Purkinje cell (primary cell): ENCODE measurements around the gene CTNNBIP1. TPM values are rescaled to one million over a fixed set of nuclear protein-coding genes. Genes with fewer than 3 reads are reported as not detected.

Experiments used
- polyA plus RNA-seq: library from polyadenylated mRNA; unstranded; fragments of >200 nt; fragmentation: Nextera tagmentation; gene quantifications from 2 replicates; pipeline ENCODE4 v1.2.1, GENCODE V29; 2014

Gene CTNNBIP1
- 0.13 and 1.4 TPM in 2 replicates for polyA plus RNA-seq

GRCh38 chr1:9910076-9910422, at the start of gene CTNNBIP1:
Gene CTNNBIP1, minus strand, starts transcription at chr1:9910269. Its CDS starts 38,205 bp downstream, at chr1:9872064.

GRCh38 chr1:9942939-9943788, 33.1 kb upstream of the CTNNBIP1 start, which contains the start of the genes LZIC and NMNAT1:
Gene LZIC, minus strand, starts transcription at chr1:9943391. Its CDS starts 6,772 bp downstream, at chr1:9936619.
Gene NMNAT1, plus strand, starts transcription at chr1:9943475. Its CDS starts 28,599 bp downstream, at chr1:9972074.

GRCh38 chr1:9823943-9824701, 85.9 kb downstream of the CTNNBIP1 start, which contains the start of gene CLSTN1:
Gene CLSTN1, minus strand, starts transcription at chr1:9823965. Its CDS starts 232 bp downstream, at chr1:9823733.

Other genes starting within 250 kb of the CTNNBIP1 start
- 18.9 and 81.3 TPM in 2 replicates for gene CLSTN1, start 86.3 kb downstream of the CTNNBIP1 start, polyA plus RNA-seq
- 29.8 and 36.8 TPM in 2 replicates for gene LZIC, start 33.1 kb upstream of the CTNNBIP1 start, polyA plus RNA-seq
- gene NMNAT1, start 33.2 kb upstream of the CTNNBIP1 start, polyA plus RNA-seq, result 3.2 and 5.0 TPM in 2 replicates
- 2.0 TPM in 1 of 2 replicates, not detected in the other for gene RBP7, start 87.0 kb upstream of the CTNNBIP1 start, polyA plus RNA-seq
- 9.2 and 10.1 TPM in 2 replicates for gene UBE4B, start 122.7 kb upstream of the CTNNBIP1 start, polyA plus RNA-seq